CD14-positive monocyte (primary cell): Measurements from ENCODE around the gene ZNF512. TPM values are rescaled to one million over a fixed set of nuclear protein-coding genes. Genes with fewer than 3 reads are reported as not detected.

Experiments used
- DNase-seq, 3 donors: peaks; one replicate each; pipeline ENCODE4 v3.0.0-alpha.2; 2011 to 2022
- H2AFZ ChIP-seq: 2 replicates; pipeline ENCODE4 v1.6.0; 2012; ENCODE audit warnings: mild to moderate bottlenecking, low read depth, low read length, inconsistent platforms; ENCODE audit not compliant: insufficient read depth, poor library complexity, severe bottlenecking
- H3K27ac ChIP-seq, 2 donors: 1 replicate in 1 of 2; 2 replicates in 1 of 2; pipeline ENCODE4 v1.5.1; 2012 to 2013; ENCODE audit warnings: low read length in 2 of 2, control low read depth in 1 of 2, inconsistent platforms in 1 of 2, low read depth in 1 of 2, mild to moderate bottlenecking in 1 of 2
- H3K27me3 ChIP-seq, 2 donors: one replicate each; pipeline versions ENCODE4 v1.6.0 to v1.6.1; 2011 to 2013; ENCODE audit warnings: low read length in 2 of 2; ENCODE audit not compliant: control insufficient read depth in 2 of 2, insufficient read depth in 2 of 2
- H3K36me3 ChIP-seq, 2 donors: replicated peaks in 1 of 2; 1 replicate in 1 of 2; 2 replicates in 1 of 2; pipeline versions ENCODE4 v1.5.1 to v1.6.1; 2012 to 2013; ENCODE audit warnings: low read length in 2 of 2, control low read depth in 1 of 2, inconsistent platforms in 1 of 2, mild to moderate bottlenecking in 1 of 2; ENCODE audit not compliant: insufficient read depth in 2 of 2, control insufficient read depth in 1 of 2
- H3K4me1 ChIP-seq, 2 donors: 1 replicate in 1 of 2; 2 replicates in 1 of 2; pipeline versions ENCODE4 v1.5.1 to v1.6.1; 2012 to 2013; ENCODE audit warnings: low read length in 2 of 2, control low read depth in 1 of 2, inconsistent platforms in 1 of 2, mild to moderate bottlenecking in 1 of 2, moderate library complexity in 1 of 2; ENCODE audit not compliant: insufficient read depth in 2 of 2, control insufficient read depth in 1 of 2
- H3K4me2 ChIP-seq: replicated peaks from 2 replicates; pipeline ENCODE3; 2012; ENCODE audit warnings: low read length, moderate library complexity, mild to moderate bottlenecking; ENCODE audit not compliant: poor library complexity, severe bottlenecking; ENCODE audit errors: extremely low read depth
- H3K4me3 ChIP-seq, 3 experiments: fragments of 200-600 bp in 1 of 3; sonication (generic) in 1 of 3; replicated peaks in 1 of 3; 1 replicate in 2 of 3; 2 replicates in 1 of 3; pipeline ENCODE4 v1.5.1; 2011 to 2013; ENCODE audit warnings: low read length in 3 of 3, mild to moderate bottlenecking in 3 of 3, control low read depth in 2 of 3, low read depth in 2 of 3, inconsistent platforms in 1 of 3, moderate library complexity in 1 of 3
- H3K79me2 ChIP-seq: 2 replicates; pipeline ENCODE4 v1.6.0; 2012; ENCODE audit warnings: mild to moderate bottlenecking, control low read depth, inconsistent platforms, low read length, moderate library complexity; ENCODE audit not compliant: insufficient read depth
- H3K9ac ChIP-seq: 2 replicates; pipeline ENCODE4 v1.6.0; 2017; ENCODE audit warnings: low read length, mild to moderate bottlenecking; ENCODE audit not compliant: insufficient read depth, poor library complexity, severe bottlenecking
- H3K9me3 ChIP-seq, 2 donors: replicated peaks in 1 of 2; 1 replicate in 1 of 2; 2 replicates in 1 of 2; pipeline versions ENCODE4 v1.5.1 to v1.6.1; 2012 to 2013; ENCODE audit warnings: low read length in 2 of 2, control low read depth in 1 of 2; ENCODE audit not compliant: control insufficient read depth in 1 of 2, insufficient read depth in 1 of 2
- H4K20me1 ChIP-seq: 2 replicates; pipeline ENCODE4 v1.6.0; 2012; ENCODE audit warnings: mild to moderate bottlenecking, low read length, control low read depth, moderate library complexity; ENCODE audit not compliant: insufficient read depth
- H3K27ac Mint-ChIP-seq, 7 donors: one replicate each; pipeline ENCODE4 v1.8.0; 2020; ENCODE audit warnings: mild to moderate bottlenecking in 7 of 7, mixed read lengths in 7 of 7, moderate library complexity in 6 of 7, inconsistent platforms in 2 of 7
- H3K27me3 Mint-ChIP-seq, 3 donors: one replicate each; pipeline ENCODE4 v1.8.0; 2021 to 2022; ENCODE audit warnings: low read depth in 3 of 3, mild to moderate bottlenecking in 3 of 3, mixed read lengths in 3 of 3, moderate library complexity in 3 of 3, inconsistent platforms in 1 of 3
- H3K36me3 Mint-ChIP-seq, 2 donors: one replicate each; pipeline ENCODE4 v1.8.0; 2020; ENCODE audit warnings: mixed read lengths in 2 of 2, inconsistent platforms in 1 of 2, mild to moderate bottlenecking in 1 of 2
- H3K4me1 Mint-ChIP-seq: one replicate; pipeline ENCODE4 v1.8.0; 2020; ENCODE audit warnings: mild to moderate bottlenecking, mixed read lengths
- H3K4me3 Mint-ChIP-seq, 2 donors: one replicate each; pipeline ENCODE4 v1.8.0; 2020; ENCODE audit warnings: mild to moderate bottlenecking in 2 of 2, mixed read lengths in 2 of 2, moderate library complexity in 1 of 2
- H3K9me3 Mint-ChIP-seq, 7 donors: one replicate each; pipeline ENCODE4 v1.8.0; 2020 to 2022; ENCODE audit warnings: mixed read lengths in 7 of 7, mild to moderate bottlenecking in 6 of 7, moderate library complexity in 6 of 7, inconsistent platforms in 2 of 7
- CTCF ChIP-seq: fragments of 200-600 bp; IDR thresholded peaks from one replicate; pipeline ENCODE4 v1.8.0; 2022; ENCODE audit warnings: antibody characterized with exemption, mild to moderate bottlenecking
- WGBS: methylation state at CpG from one replicate; pipeline ENCODE4 v1.1.5; 2013; ENCODE audit warnings: missing lambda C conversion rate; ENCODE audit not compliant: insufficient coverage; 5-methylcytosine and 5-hydroxymethylcytosine counted together
- intact Hi-C, 2 donors: fragments of 100-400 bp; cut with micrococcal nuclease; formaldehyde crosslinking; loops; one replicate each; pipeline versions ENCODE4 v1.15.0 to v1.15.1; 2023
- polyA plus RNA-seq, 3 donors: library from polyadenylated mRNA; depleted of rRNA in 1 of 3; unstranded in 2 of 3; stranded (reverse) in 1 of 3; fragments of 300-500 nt in 2 of 3; fragments of >200 nt in 1 of 3; fragmentation: Illumina TruSeq in 2 of 3; gene quantifications; 1 replicate in 2 of 3; 2 replicates in 1 of 3; pipeline ENCODE4 v1.2.3, GENCODE V29; 2012 to 2021

Gene ZNF512
- polyA plus RNA-seq, 3 donors = 6.7 to 13.1 (median 12.8) TPM

GRCh38 chr2:27573452-27573851 is 9.4 kb upstream of the ZNF512 start:
- no peaks in the 10 kb centered on the region for H3K79me2 ChIP-seq
- H3K36me3 ChIP-seq = no peaks in the 10 kb centered on the region
- H3K27me3 ChIP-seq = peaks cover 6% of the 10 kb centered on the region in 2 donors
- H3K9me3 ChIP-seq = peaks cover 24 to 25% of the 10 kb centered on the region in 2 donors
- H3K4me2 ChIP-seq = no peak overlapping the region
- no peak for DNase-seq
- H3K9ac ChIP-seq = no peak overlapping the region
- Mint-ChIP-seq H3K36me3 (no peaks in the 10 kb centered on the region), H3K27me3 (peaks cover 0 to 5% (median 3%) of the 10 kb centered on the region in 3 donors), H3K27ac (no peak overlapping the region), H3K4me1 (no peaks in the 10 kb centered on the region), H3K4me3 (no peak overlapping the region), H3K9me3 (peaks cover 2 to 47% (median 24%) of the 10 kb centered on the region in 7 donors)
- H4K20me1 ChIP-seq = no peaks in the 10 kb centered on the region
- WGBS = 80% methylated on average over 3 of the region's 3 CpGs
- intact Hi-C loops = no loop called here
- no peak overlapping the region for H3K27ac ChIP-seq
- TF ChIP-seq CTCF = no peak
- no peak overlapping the region for H3K4me3 ChIP-seq
- no peaks in the 10 kb centered on the region for H3K4me1 ChIP-seq
- H2AFZ ChIP-seq = no peak overlapping the region

- peaks cover 5% of the 10 kb centered on the region for H4K20me1 ChIP-seq
- no peak overlapping the region for H3K9ac ChIP-seq
- no peak overlapping the region for H3K4me3 ChIP-seq
- H3K4me2 ChIP-seq = no peak overlapping the region
- Mint-ChIP-seq H3K4me3 (peak overlapping the region in 1 of 2 donors; percentile 91), H3K4me1 (peaks cover 34% of the 10 kb centered on the region), H3K36me3 (peaks cover 3 to 8% of the 10 kb centered on the region in 2 donors), H3K27ac (peak overlapping the region in 5 of 7 donors; percentile 38 to 99 (median 90)), H3K27me3 (peaks cover 0 to 4% (median 2%) of the 10 kb centered on the region in 3 donors), H3K9me3 (peaks cover 13 to 38% (median 30%) of the 10 kb centered on the region in 7 donors)
- H3K4me1 ChIP-seq = peaks cover 24 to 25% of the 10 kb centered on the region in 2 donors
- H3K9me3 ChIP-seq = peaks cover 16 to 18% of the 10 kb centered on the region in 2 donors
- H2AFZ ChIP-seq = peak overlapping the region; percentile 91
- peak overlapping the region in 1 of 2 donors; percentile 91 for H3K27ac ChIP-seq
- WGBS = over 99% methylated on average over 19 of the region's 19 CpGs
- DNase-seq = no peak
- peaks cover 0 to 2% of the 10 kb centered on the region in 2 donors for H3K27me3 ChIP-seq
- no peak for TF ChIP-seq CTCF
- H3K79me2 ChIP-seq = peaks cover 35% of the 10 kb centered on the region
- intact Hi-C loops = loop anchor here (10.0 kb wide), 2 partner anchors 87 to 157 kb away; partner anchors contain the start of genes NRBP1 (in 2 of the 2), FNDC4 (in 1 of the 2) and GCKR (in 1 of the 2)
- H3K36me3 ChIP-seq = no peaks in the 10 kb centered on the region
Measured at GRCh38 chr2:27581417-27582128, 1.3 kb upstream of the ZNF512 start.
